Activated CD4-positive, alpha-beta T cell treated with anti-CD3 and anti-CD28 coated beads, Interleukin-10, Interleukin-2, amounts not matched to agents 100 ng/mL and 50 ng/mL, durations not matched to agents 16 hours and 8 hours (primary cell): ENCODE data around the gene OR51B4.
A peak's percentile ranks its signal among the peaks of the same experiment; 100 is the strongest.

Experiments
- DNase-seq: peaks from one replicate; pipeline ENCODE4 v3.0.0-alpha.2; 2020

Gene OR51B4

DNA sequence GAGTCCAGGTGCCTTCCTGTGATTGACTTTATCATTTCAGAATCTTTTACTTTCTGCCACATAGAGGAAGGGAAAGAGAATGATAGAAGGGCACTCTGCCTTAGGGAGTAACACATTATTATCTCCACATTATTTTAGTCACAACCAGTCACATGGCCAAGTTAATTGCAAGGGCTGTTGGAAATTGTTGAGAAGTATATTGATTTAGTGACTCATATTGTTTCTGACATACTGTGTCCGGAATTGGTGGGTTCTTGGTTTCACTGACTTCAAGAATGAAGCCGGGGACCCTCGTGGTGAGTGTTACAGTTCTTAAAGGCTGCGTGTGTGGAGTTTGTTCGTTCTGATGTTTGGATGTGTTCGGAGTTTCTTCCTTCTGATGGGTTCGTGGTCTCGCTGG is 8.7 kb downstream of the OR51B4 start:
- DNase-seq = no peak

DNA sequence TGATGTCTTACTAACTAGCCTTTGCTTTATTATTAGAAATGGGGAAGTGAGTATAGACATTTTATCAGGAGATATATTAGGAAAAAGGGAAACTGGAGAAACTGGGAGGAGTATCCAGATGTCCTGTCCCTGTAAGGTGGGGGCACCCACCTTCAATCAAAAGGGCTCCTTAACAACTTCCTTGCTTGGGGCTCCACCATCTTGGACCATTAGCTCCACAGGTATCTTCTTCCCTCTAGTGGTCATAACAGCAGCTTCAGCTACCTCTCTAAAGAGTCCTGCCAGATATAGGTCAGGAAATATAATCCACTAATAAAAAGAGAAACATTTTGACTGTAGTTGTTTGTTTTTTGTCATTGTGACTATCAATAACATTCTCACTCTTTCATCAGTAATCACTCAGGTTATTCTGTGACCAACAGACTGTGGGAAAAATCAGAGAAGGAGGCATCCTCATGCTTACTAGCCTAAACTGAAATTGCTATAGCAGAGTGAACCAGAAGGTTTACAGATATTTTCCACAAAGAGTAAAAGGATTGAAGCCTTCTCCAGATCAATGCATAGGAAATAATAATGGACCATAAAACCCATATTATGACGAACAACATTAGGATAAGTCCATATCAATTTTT is 10.4 kb downstream of the OR51B4 start:
- peak; percentile 43 for DNase-seq

DNA sequence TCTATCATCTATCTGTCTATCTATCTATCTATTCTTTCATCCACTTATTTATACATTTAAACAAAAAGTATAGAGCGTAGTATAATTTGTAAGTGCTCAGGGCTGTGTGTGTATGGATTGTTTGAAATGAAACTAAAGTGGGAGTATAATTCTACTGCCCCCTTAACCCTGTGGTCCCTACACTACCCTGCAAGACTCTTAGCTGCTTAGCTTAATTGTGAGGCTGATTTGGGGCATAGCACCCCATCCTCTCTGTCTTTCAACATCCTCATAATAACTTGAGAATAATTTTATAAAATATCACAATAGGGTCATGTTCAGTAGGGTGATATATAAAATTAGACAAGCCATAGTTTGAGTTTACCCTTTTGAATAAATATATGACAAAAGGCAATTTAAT is 11.6 kb downstream of the OR51B4 start:
- DNase-seq = no peak

DNA sequence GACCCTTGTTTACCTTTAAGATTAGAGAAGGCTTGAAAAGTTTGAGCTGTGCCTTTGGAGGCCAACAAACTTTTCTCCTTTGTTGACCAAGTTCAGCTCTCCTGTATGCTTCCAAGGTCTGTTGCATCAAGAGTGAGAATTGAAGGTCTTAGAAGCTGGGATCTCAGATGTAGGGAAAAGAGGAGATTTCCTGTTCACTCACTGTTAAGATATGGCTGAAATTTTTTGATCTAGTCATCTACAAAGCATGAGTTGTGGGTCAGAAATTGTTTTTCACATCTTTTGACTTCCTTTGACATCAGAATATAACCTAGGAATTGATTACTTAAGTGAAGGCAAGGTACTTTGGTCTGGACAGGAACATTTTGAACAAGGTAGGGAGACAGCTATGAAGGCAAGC is 12.1 kb downstream of the OR51B4 start:
- no peak for DNase-seq

DNA sequence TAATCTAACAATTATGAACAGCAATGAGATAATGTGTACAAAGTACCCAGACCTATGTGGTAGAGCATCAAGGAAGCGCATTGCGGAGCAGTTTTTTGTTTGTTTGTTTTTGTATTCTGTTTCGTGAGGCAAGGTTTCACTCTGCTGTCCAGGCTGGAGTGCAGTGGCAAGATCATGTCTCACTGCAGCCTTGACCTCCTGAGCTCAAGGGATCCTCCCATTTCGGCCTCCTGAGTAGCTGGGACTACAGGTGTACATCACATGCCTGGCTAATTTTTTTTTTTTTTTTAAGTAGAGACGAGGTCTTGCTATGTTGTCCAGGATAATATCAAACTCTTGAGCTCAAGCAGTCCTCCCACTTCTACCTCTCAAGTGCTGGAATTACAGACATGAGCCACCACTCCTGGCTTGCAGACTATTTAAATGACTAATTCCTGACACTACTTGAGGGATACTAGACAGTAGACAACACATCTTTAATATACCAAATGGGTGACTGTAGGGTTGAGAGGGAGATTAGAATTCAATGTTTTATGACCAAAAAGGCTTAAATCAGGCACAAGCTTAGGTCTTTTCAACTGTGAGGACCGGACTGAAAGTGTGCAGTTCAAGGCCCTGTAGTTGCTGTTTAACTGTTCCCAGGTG is 12.7 kb downstream of the OR51B4 start:
- DNase-seq = no peak

DNA sequence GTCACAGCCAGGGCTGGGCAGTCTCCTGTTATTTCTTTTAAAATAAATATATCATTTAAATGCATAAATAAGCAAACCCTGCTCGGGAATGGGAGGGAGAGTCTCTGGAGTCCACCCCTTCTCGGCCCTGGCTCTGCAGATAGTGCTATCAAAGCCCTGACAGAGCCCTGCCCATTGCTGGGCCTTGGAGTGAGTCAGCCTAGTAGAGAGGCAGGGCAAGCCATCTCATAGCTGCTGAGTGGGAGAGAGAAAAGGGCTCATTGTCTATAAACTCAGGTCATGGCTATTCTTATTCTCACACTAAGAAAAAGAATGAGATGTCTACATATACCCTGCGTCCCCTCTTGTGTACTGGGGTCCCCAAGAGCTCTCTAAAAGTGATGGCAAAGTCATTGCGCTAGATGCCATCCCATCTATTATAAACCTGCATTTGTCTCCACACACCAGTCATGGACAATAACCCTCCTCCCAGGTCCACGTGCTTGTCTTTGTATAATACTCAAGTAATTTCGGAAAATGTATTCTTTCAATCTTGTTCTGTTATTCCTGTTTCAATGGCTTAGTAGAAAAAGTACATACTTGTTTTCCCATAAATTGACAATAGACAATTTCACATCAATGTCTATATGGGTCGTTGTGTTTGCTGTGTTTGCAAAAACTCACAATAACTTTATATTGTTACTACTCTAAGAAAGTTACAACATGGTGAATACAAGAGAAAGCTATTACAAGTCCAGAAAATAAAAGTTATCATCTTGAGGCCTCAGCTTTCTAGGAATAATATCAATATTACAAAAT is 13.4 kb downstream of the OR51B4 start:
- DNase-seq = no peak

GRCh38 chr11:5286901-5287300 is 14.8 kb downstream of the OR51B4 start:
- no peak for DNase-seq

DNA sequence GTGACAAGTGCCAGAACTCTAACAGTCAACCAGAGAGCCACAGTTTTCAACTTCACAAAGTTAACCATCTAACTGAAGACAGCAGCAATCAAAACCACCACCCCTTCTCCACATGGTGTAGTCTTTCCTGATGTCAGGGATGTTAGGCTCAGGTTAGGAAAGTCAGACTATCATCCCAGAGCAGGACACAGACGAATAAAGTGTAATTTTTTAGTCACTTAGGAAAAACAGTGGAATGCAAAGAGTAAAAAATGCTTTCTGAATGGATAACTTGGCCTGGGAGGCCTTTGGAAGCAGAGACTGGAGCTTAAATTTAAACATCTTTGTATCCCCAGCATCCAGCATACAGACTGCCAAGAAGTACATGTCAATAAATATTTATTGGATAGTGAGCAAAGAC is 15.4 kb downstream of the OR51B4 start:
- no peak for DNase-seq

DNA sequence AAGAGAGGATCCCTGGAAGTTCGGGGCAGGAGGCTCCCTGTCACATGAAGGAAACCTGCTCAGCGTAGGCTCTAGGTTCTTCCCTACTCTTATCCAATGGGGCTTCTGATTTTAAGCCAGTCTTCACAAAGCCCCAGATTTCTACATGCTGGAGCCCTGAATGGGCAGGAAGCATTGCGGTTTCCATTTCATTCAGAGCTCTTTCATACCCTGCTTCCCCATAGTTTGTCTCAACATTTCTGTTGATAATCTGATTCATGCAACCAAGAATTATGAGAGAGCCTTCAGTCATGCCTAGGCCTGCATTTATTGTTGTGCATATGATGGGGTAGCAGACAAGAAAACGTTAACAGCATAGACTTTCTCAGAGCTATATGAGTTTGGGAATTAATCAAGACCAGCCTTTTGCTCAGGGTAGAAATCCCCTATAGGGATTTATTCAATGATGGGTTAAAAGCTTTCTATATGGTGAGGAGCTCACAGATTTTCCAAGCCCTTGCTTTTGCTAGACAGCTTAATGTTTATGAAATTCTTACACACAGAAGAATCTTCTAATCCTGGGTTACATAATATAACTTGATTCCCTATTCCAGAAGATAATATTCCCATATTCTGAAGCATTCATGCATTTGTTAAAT is 15.9 kb downstream of the OR51B4 start:
- peak; percentile 1 for DNase-seq

- no peak for DNase-seq
Measured at GRCh38 chr11:5284637-5285036, 17.1 kb downstream of the OR51B4 start.

DNA sequence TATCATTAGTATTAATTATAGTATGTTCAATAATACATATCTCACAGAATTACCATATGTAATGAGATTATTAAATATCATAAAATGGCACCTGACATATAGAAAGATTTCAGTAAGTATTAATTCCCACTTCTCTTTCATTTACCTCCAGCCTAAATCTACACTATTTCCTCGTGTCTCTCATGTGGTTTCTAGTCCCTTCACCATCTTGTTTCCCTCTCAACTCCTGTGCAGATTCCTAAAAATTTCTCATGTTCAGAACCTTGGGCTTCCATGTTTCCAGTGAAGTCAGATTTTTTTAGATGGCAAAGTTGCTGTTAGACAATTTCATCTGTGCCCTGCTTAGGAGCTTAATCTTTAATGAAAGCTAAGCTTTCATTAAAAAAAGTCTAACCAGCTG is 17.9 kb downstream of the OR51B4 start:
- no peak for DNase-seq

GRCh38 chr11:5283086-5283485 is 18.7 kb downstream of the OR51B4 start:
- no peak for DNase-seq

DNA sequence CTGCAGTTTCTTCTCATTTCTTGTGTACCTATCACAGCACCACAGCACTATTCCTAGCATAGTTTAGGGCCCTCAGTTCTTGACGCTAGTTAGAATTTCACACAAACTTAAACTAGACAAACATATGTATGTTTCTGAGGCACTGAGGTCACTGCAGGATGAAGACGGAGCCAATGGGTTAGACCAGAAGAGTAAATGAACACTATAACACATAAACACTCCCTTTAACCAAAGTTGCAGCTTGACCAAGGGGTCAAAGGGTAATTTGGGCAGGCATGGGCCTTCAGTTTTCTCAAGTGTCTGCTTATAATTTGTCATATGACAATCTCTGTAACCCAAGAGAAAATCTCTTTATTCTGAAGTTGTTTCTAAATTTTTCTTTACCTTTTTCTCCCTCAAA is 19.1 kb downstream of the OR51B4 start:
- DNase-seq = no peak

- DNase-seq = peak; percentile 14
Measured at GRCh38 chr11:5281596-5281995, 20.1 kb downstream of the OR51B4 start.

DNA sequence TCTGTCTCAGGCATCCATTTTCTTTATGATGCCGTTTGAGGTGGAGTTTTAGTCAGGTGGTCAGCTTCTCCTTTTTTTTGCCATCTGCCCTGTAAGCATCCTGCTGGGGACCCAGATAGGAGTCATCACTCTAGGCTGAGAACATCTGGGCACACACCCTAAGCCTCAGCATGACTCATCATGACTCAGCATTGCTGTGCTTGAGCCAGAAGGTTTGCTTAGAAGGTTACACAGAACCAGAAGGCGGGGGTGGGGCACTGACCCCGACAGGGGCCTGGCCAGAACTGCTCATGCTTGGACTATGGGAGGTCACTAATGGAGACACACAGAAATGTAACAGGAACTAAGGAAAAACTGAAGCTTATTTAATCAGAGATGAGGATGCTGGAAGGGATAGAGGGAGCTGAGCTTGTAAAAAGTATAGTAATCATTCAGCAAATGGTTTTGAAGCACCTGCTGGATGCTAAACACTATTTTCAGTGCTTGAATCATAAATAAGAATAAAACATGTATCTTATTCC is 21.1 kb downstream of the OR51B4 start:
- peak; percentile 82 for DNase-seq

DNA sequence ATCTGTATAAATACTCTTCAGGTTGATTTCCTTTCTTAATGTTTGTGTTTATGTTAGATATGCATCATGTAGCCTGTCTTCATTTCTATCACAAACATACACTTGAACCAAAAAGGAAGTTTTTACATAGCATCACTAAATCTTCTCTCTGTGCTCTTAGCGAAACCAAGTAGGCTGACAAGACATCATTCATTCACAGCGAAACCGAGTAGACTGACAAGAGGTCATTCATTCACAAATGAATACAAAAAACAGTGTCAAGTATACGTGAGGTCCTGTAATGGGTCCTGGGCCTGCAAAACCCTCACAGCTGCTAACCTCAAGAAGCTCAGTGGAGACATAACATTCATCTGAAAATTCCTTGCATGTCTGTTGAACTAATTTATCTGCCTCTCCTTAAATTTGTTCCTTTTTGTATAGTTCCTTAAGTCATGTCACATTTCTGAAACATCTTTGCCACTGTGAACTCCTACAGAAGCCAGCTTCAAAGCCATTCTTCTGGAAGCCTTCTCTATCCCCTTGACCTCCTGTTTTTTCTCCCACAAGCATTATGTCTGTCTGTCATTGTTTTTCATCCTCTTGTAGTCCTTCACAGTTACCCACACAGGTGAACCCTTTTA is 22.2 kb downstream of the OR51B4 start:
- DNase-seq = no peak

- peak; percentile 12 for DNase-seq
Measured at GRCh38 chr11:5277807-5278382, 23.9 kb downstream of the OR51B4 start.

DNA sequence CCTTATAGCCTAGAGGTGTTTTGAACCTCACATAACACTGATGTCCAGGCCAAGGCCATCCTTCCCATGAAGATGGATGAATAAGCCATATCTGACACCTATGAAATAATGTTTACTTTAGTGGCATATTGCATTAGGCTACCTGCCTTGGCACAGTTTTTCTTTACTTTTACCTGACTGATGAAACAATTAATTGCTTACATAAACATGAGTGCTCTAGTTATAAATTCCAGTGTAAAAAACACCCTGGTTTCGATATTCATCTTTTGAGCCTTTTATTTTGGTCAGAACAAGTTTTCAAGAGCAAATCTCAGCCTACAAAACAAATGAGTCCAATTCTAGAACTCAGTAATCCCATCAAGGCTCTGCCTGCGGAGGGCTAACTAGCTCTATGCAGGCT is 25.0 kb downstream of the OR51B4 start:
- DNase-seq = no peak

DNA sequence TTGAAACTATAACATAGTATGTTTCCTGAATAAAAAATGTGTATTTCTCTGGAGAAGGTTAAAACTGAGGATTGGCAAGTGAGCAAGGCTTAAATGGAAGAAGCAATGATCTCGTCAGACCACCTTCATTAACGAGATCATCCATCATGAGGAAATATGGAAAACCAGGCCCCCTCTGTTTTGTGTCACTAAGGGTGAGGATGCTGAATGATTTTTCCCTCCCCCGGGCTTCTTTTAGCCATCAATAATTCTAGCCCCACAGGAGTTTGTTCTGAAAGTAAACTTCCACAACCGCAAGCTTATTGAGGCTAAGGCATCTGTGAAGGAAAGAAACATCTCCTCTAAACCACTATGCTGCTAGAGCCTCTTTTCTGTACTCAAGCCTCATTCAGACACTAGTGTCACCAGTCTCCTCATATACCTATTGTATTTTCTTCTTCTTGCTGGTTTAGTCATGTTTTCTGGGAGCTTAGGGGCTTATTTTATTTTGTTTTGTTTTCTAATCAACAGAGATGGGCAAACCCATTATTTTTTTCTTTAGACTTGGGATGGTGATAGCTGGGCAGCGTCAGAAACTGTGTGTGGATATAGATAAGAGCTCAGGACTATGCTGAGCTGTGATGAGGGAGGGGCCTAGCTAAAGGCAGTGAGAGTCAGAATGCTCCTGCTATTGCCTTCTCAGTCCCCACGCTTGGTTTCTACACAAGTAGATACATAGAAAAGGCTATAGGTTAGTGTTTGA is 26.2 kb downstream of the OR51B4 start:
- DNase-seq = no peak

DNA sequence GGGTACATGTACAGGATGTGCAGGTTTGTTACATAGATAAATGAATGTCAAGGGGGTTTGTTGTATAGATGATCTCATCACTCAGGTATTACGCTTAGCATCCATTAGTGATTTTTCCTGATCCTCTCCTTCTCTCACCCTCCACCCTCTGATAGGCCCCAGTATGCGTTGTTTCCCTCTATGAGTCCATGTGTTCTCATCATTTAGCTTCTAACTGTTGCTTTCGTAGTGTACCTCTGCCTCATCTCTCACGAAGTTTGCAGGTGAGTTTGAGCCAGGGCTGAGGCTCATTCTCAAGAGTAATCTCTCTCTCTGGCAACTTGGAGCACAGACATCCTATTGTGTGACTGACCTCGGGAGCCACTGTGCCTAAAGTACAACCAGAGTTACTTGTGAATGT is 27.4 kb downstream of the OR51B4 start:
- DNase-seq = no peak

GRCh38 chr11:5272395-5273017 is 29.2 kb downstream of the OR51B4 start:
- DNase-seq = no peak
